GM12878 (cell line): ENCODE results near the gene RABL2B. TPM values are rescaled to one million over a fixed set of nuclear protein-coding genes. Genes with fewer than 3 reads are reported as not detected.

ENCODE experiments used
- ATAC-seq: fragments of 200-7000 bp; cut with Tn5 transposase; 3 replicates; pipeline ENCODE4 v1.9.1; 2020; ENCODE audit warnings: mild to moderate bottlenecking, moderate library complexity
- BruUV-seq: library from RNA; stranded (reverse); fragments of 400-500 nt; replicated peaks from 2 replicates; lab custom pipeline; 2021; lab: Mats Ljungman, UMichigan
- CTCF ChIA-PET: fragments of 300-600 bp; sonication (Branson Sonifier 250); formaldehyde crosslinking; extraction: SDS; loops from one replicate; lab custom pipeline; 2021; ENCODE audit warnings: inconsistent platforms; lab: Yijun Ruan, JAX
- POLR2A ChIA-PET: fragments of 350-600 bp; formaldehyde crosslinking; extraction: SDS; loops from one replicate; lab custom pipeline; 2021; ENCODE audit warnings: inconsistent platforms; lab: Charles Lee
- RAD21 ChIA-PET: fragments of 300-600 bp; sonication (Branson Sonifier 250); formaldehyde crosslinking; loops from one replicate; lab custom pipeline; 2023; ENCODE audit warnings: antibody characterized with exemption; ENCODE audit not compliant: unreplicated experiment; lab: Charles Lee
- SMC1A ChIA-PET: fragments of 300-600 bp; sonication (Branson Sonifier 250); formaldehyde crosslinking; loops from one replicate; lab custom pipeline; 2023; ENCODE audit not compliant: unreplicated experiment, uncharacterized antibody; lab: Charles Lee
- DNase-seq: peaks from one replicate; pipeline ENCODE4 v3.0.0-alpha.2; 2011; ENCODE audit warnings: low read depth, low spot score
- FAIRE-seq: peaks from 3 replicates; lab custom pipeline; 2011; peaks lifted over from hg19 to GRCh38; lab: Jason Lieb, UNC
- H2AFZ ChIP-seq: 2 replicates; pipeline ENCODE4 v1.6.0; 2011; ENCODE audit warnings: low read depth, low read length, control low read depth; ENCODE audit not compliant: control insufficient read depth
- H3K27ac ChIP-seq: 2 replicates; pipeline ENCODE4 v1.5.1; 2011; ENCODE audit warnings: control low read depth; ENCODE audit not compliant: control insufficient read depth, insufficient read depth
- H3K27me3 ChIP-seq, 2 experiments: replicated peaks in 1 of 2; 2 replicates each; pipeline versions ENCODE4 v1.6.0 to v1.6.1; 2011; ENCODE audit warnings: low read length in 1 of 2; ENCODE audit not compliant: control insufficient read depth in 2 of 2, insufficient read depth in 2 of 2
- H3K36me3 ChIP-seq, 2 experiments: 2 replicates each; pipeline ENCODE4 v1.5.1; 2011; ENCODE audit warnings: low read length in 1 of 2; ENCODE audit not compliant: control insufficient read depth in 2 of 2, insufficient read depth in 2 of 2
- H3K4me1 ChIP-seq: 2 replicates; pipeline ENCODE4 v1.6.1; 2011; ENCODE audit warnings: mild to moderate bottlenecking, low read length, moderate library complexity, mixed read lengths; ENCODE audit not compliant: control insufficient read depth, insufficient read depth
- H3K4me2 ChIP-seq: 2 replicates; pipeline ENCODE4 v1.6.0; 2011; ENCODE audit warnings: control low read depth; ENCODE audit not compliant: control insufficient read depth, insufficient read depth
- H3K4me3 ChIP-seq: fragments of 200-600 bp; sonication (generic); 2 replicates; pipeline ENCODE4 v1.5.1; 2016
- H3K79me2 ChIP-seq: 2 replicates; pipeline ENCODE4 v1.6.0; 2011; ENCODE audit warnings: low read length; ENCODE audit not compliant: control insufficient read depth, insufficient read depth
- H3K9ac ChIP-seq: 2 replicates; pipeline ENCODE4 v1.8.0; 2011; ENCODE audit warnings: low read length, control low read depth, mixed read lengths; ENCODE audit not compliant: control insufficient read depth, insufficient read depth
- H3K9me3 ChIP-seq: replicated peaks from 3 replicates; pipeline ENCODE4 v1.5.1; 2011; ENCODE audit warnings: mild to moderate bottlenecking, low read length; ENCODE audit not compliant: control insufficient read depth, insufficient read depth
- H4K20me1 ChIP-seq: 2 replicates; pipeline ENCODE4 v1.6.0; 2011; ENCODE audit not compliant: control insufficient read depth, insufficient read depth
- BCL11A ChIP-seq: IDR thresholded peaks from 2 replicates; pipeline ENCODE4 v1.6.1; 2011; ENCODE audit warnings: low read depth, low read length
- BHLHE40 ChIP-seq, 2 experiments: fragments of 450-650 bp in 1 of 2; IDR thresholded peaks; 2 replicates each; pipeline ENCODE4 v1.6.1; 2011 to 2017; ENCODE audit warnings: low read depth in 2 of 2, borderline replicate concordance in 1 of 2, improper control_type of control experiment in 1 of 2, low read length in 1 of 2, mild to moderate bottlenecking in 1 of 2
- CBX3 ChIP-seq: fragments of 200-600 bp; sonication (generic); IDR thresholded peaks from 2 replicates; pipeline ENCODE4 v1.6.1; 2016; ENCODE audit warnings: low read depth, borderline replicate concordance
- HCFC1 ChIP-seq: fragments of 150-350 bp; IDR thresholded peaks from 2 replicates; pipeline ENCODE4 v1.6.1; 2014; ENCODE audit warnings: low read length
- HDGF ChIP-seq: fragments of 450-650 bp; IDR thresholded peaks from 2 replicates; pipeline ENCODE4 v1.6.1; 2016; ENCODE audit warnings: antibody characterized with exemption
- IKZF1 ChIP-seq: fragments of 450-650 bp; conservative IDR thresholded peaks from 2 replicates; pipeline ENCODE4 v1.6.1; 2017; ENCODE audit warnings: antibody characterized with exemption, mild to moderate bottlenecking
- IKZF2 ChIP-seq, 2 experiments: fragments of 450-650 bp; IDR thresholded peaks; 2 replicates each; pipeline ENCODE4 v1.6.1; 2017; ENCODE audit warnings: mild to moderate bottlenecking in 2 of 2, moderate library complexity in 2 of 2
- MTA3 ChIP-seq: IDR thresholded peaks from 2 replicates; pipeline ENCODE4 v1.6.1; 2012; ENCODE audit warnings: low read length, inconsistent platforms, borderline replicate concordance
- RCOR1 ChIP-seq: conservative IDR thresholded peaks from 2 replicates; pipeline ENCODE4 v1.6.1; 2012; ENCODE audit warnings: low read depth, low read length, improper control_type of control experiment
- SREBF1 ChIP-seq: IDR thresholded peaks from 2 replicates; pipeline ENCODE4 v1.6.1; 2012; ENCODE audit warnings: mild to moderate bottlenecking, low read length
- ZNF207 ChIP-seq: fragments of 450-650 bp; IDR thresholded peaks from 2 replicates; pipeline ENCODE4 v1.6.1; 2014; ENCODE audit warnings: antibody characterized with exemption, mild to moderate bottlenecking, borderline replicate concordance
- ZZZ3 ChIP-seq: IDR thresholded peaks from 2 replicates; pipeline ENCODE4 v1.6.1; 2011; ENCODE audit warnings: low read depth; ENCODE audit not compliant: control insufficient read depth, insufficient read length
- WGBS: methylation state at CpG from one replicate; pipeline ENCODE4 v1.1.6; 2016; ENCODE audit warnings: low lambda C conversion rate; ENCODE audit not compliant: insufficient replicate concordance, insufficient coverage; ENCODE audit errors: missing lambda C conversion rate; 5-methylcytosine and 5-hydroxymethylcytosine counted together
- in situ Hi-C: fragments of 300-500 bp; cut with MboI; formaldehyde crosslinking; loops from 9 replicates; pipeline ENCODE4 v1.14.3; 2018; ENCODE audit warnings: mixed read lengths
- intact Hi-C: fragments of 100-400 bp; cut with micrococcal nuclease; formaldehyde crosslinking; loops from one replicate; pipeline ENCODE4 v1.14.2; 2022; ENCODE audit not compliant: unreplicated experiment
- polyA plus RNA-seq, 11 experiments: library from polyadenylated mRNA; depleted of rRNA in 4 of 11; unstranded in 6 of 11; stranded (reverse) in 5 of 11; fragments of >200 nt; fragmentation: Nextera tagmentation in 4 of 11; fragmentation: Illumina TruSeq in 1 of 11; extraction: Ambion mirVana in 4 of 11; extraction: Trizol in 1 of 11; gene quantifications; 1 replicate in 1 of 11; 2 replicates in 10 of 11; pipeline versions ENCODE4 v1.2.1 to v1.2.3, GENCODE V29; 2011 to 2016; ENCODE audit warnings: inconsistent platforms in 2 of 11, missing spikeins in 2 of 11, low read depth in 1 of 11
- total RNA-seq, 4 experiments: library from RNA; depleted of rRNA in 3 of 4; stranded (reverse); fragments of >200 nt in 3 of 4; fragmentation: Illumina TruSeq in 1 of 4; extraction: Trizol in 1 of 4; gene quantifications; 2 replicates each; pipeline versions ENCODE4 v1.2.1 to v1.2.3, GENCODE V29; 2013 to 2021
- TF ChIP-seq, protein P1 (sequence below): fragments of 450-650 bp; IDR thresholded peaks from 2 replicates; pipeline ENCODE4 v1.6.1; 2017; ENCODE audit warnings: borderline replicate concordance
- TF ChIP-seq, protein P2 (sequence below): IDR thresholded peaks from 2 replicates; pipeline ENCODE4 v1.6.1; 2012; ENCODE audit warnings: low read depth, low read length, improper control_type of control experiment
- TF ChIP-seq, protein P3 (sequence below): fragments of 450-650 bp; formaldehyde crosslinking; IDR thresholded peaks from 2 replicates; pipeline ENCODE4 v1.4.0; 2020; ENCODE audit warnings: mild to moderate bottlenecking, moderate library complexity

The RABL2B gene
- total and polyA plus RNA-seq, 10 of the 15 experiments (the other 5 are each of a cell fraction or from before 2014, with no cell fraction given) = 3.1 to 27.4 (median 14.4) TPM

DNA sequence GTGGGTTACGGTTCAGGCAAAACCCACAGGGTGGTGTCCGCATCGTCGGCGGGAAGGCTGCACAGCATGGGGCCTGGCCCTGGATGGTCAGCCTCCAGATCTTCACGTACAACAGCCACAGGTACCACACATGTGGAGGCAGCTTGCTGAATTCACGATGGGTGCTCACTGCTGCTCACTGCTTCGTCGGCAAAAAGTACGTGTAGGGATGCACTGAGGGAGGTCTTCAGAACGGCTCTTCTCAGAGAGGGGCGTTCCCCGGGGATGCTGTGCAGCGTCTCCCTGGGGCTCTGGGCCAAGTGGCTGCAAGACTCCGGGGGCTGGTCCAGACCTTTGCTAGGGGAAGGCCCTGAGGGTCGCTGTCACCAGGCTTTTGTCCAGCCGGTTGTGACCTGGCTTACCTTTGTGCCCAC is 44.2 kb downstream of the RABL2B start (continued):
- TF ChIP-seq, protein P1, sequence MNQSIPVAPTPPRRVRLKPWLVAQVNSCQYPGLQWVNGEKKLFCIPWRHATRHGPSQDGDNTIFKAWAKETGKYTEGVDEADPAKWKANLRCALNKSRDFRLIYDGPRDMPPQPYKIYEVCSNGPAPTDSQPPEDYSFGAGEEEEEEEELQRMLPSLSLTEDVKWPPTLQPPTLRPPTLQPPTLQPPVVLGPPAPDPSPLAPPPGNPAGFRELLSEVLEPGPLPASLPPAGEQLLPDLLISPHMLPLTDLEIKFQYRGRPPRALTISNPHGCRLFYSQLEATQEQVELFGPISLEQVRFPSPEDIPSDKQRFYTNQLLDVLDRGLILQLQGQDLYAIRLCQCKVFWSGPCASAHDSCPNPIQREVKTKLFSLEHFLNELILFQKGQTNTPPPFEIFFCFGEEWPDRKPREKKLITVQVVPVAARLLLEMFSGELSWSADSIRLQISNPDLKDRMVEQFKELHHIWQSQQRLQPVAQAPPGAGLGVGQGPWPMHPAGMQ = no peak
- TF ChIP-seq ZNF207 (no peak), IKZF2 (IDR thresholded peaks at IDR 0.05) (no peak), RCOR1 (no peak), HDGF (no peak), CBX3 (no peak)
- TF ChIP-seq, all 136 proteins: peak for 0

DNA sequence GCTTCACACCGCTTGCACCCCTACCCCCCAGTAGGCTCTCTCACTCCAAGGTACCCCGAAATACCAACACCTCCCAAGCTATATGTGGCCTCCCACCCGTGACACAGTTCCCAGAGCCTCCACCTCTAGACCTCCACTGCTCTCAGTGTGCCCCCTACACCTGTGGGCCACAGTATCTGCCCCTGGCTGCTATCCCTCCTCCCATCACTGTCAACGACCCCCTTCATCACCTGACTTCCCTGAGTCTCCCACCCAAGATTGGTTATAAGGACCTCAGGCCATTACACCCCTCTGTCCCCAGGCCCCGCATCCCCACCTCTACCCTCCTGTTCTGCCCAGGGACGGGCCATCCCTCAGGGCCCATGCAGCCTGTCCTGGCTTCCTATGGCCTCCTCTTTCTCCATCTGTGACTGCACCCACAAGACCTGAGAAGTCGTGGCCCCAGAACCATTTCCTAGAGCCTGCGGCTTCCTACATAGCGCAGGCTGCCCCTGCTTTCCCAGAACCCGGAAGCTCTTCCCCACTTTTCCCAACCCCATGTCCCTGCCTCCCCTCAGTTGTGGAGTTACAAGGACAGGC is 44.7 kb downstream of the RABL2B start:
- intact Hi-C loops = no loop called here
- TF ChIP-seq IKZF1 (no peak), BCL11A (no peak), BHLHE40 (IDR thresholded peaks at IDR 0.05; ENCODE audit: borderline replicate concordance in 1 of 2, low read depth in 2 of 2, low read length in 1 of 2) (no peak), HCFC1 (no peak), ZZZ3 (no peak), MTA3 (no peak), SREBF1 (no peak)
- TF ChIP-seq, protein P2, sequence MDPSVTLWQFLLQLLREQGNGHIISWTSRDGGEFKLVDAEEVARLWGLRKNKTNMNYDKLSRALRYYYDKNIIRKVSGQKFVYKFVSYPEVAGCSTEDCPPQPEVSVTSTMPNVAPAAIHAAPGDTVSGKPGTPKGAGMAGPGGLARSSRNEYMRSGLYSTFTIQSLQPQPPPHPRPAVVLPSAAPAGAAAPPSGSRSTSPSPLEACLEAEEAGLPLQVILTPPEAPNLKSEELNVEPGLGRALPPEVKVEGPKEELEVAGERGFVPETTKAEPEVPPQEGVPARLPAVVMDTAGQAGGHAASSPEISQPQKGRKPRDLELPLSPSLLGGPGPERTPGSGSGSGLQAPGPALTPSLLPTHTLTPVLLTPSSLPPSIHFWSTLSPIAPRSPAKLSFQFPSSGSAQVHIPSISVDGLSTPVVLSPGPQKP = no peak
- TF ChIP-seq, protein P3, sequence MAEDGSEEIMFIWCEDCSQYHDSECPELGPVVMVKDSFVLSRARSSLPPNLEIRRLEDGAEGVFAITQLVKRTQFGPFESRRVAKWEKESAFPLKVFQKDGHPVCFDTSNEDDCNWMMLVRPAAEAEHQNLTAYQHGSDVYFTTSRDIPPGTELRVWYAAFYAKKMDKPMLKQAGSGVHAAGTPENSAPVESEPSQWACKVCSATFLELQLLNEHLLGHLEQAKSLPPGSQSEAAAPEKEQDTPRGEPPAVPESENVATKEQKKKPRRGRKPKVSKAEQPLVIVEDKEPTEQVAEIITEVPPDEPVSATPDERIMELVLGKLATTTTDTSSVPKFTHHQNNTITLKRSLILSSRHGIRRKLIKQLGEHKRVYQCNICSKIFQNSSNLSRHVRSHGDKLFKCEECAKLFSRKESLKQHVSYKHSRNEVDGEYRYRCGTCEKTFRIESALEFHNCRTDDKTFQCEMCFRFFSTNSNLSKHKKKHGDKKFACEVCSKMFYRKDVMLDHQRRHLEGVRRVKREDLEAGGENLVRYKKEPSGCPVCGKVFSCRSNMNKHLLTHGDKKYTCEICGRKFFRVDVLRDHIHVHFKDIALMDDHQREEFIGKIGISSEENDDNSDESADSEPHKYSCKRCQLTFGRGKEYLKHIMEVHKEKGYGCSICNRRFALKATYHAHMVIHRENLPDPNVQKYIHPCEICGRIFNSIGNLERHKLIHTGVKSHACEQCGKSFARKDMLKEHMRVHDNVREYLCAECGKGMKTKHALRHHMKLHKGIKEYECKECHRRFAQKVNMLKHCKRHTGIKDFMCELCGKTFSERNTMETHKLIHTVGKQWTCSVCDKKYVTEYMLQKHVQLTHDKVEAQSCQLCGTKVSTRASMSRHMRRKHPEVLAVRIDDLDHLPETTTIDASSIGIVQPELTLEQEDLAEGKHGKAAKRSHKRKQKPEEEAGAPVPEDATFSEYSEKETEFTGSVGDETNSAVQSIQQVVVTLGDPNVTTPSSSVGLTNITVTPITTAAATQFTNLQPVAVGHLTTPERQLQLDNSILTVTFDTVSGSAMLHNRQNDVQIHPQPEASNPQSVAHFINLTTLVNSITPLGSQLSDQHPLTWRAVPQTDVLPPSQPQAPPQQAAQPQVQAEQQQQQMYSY = no peak

More for the DNA sequence above, 44.7 kb downstream of the RABL2B start:
- Histone ChIP-seq H2AFZ (no peak overlapping the region), H3K79me2 (no peaks in the 10 kb centered on the region), H4K20me1 (no peaks in the 10 kb centered on the region), H3K27ac (no peak overlapping the region), H3K4me1 (no peaks in the 10 kb centered on the region), H3K36me3 (no peaks in the 10 kb centered on the region), H3K4me3 (no peak overlapping the region), H3K27me3 (no peaks in the 10 kb centered on the region; a peak in 3 of 4 replicates), H3K9ac (no peak overlapping the region), H3K4me2 (no peak overlapping the region), H3K9me3 (no peaks in the 10 kb centered on the region)
- 27% methylated on average over 10 of the region's 10 CpGs for WGBS
- in situ Hi-C loops = no loop called here
- CTCF ChIA-PET = no interaction called here
- no peak for DNase-seq
- POLR2A ChIA-PET = no interaction called here
- SMC1A ChIA-PET = no interaction called here
- RAD21 ChIA-PET = no interaction called here
- ATAC-seq = no peak
- no peak for FAIRE-seq
- BruUV-seq = no TSS peak
